Measurements from ENCODE around the gene PSG7. TPM values are rescaled to one million over a fixed set of nuclear protein-coding genes. Genes with fewer than 3 reads are reported as not detected.
"Not testable (repeated sequence)": the region's sequence is repeated elsewhere in the genome, so short reads cannot be mapped to it uniquely, and the experiment has no call there.

PSG7 gene
- total RNA-seq, 2 donors from 2014 or later: not detected

DNA sequence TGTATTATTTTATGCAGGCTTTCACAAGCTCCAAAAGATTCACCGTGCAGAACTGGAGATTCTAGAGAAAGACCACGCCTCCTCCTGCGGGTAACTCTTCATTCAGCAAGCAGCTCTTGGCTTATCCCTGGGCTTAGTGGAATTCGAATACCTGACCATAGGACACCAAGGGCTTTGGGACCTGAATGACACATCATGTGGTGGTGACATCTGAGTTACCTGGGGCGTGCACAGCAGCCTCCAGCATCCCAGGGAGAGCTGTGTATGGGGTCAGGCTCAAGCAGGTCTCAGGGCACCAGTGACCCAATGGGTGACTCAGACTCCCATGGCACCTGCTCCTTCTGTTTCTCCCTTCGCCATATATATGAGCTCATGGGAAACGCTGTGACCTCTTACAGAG, 46.6 kb downstream of the PSG7 start:
- not testable (repeated sequence) for H3K36me3 Mint-ChIP-seq (ENCODE audit: low read depth); H3K27me3 ChIP-seq (ENCODE audit: control insufficient read depth, insufficient read depth, low read length, poor library complexity, severe bottlenecking); H3K27me3 Mint-ChIP-seq (ENCODE audit: insufficient read depth); H3K36me3 ChIP-seq (ENCODE audit: control insufficient read depth, insufficient read depth, low read length); H3K4me1 ChIP-seq (ENCODE audit: control insufficient read depth, insufficient read depth, low read length); H3K4me3 ChIP-seq (ENCODE audit: low read length); H3K9ac ChIP-seq (ENCODE audit: extremely low read depth, low read length, poor library complexity, severe bottlenecking); H3K9me3 ChIP-seq (ENCODE audit: control insufficient read depth, low read length); H3K27ac ChIP-seq (ENCODE audit: low read depth, low read length); H3K4me1 Mint-ChIP-seq; DNase-seq; H3K4me3 Mint-ChIP-seq; H3K27ac Mint-ChIP-seq
- WGBS, 2 experiments (ENCODE audit: insufficient coverage in 1 of 2, insufficient read length in 1 of 2): 66 to 78% methylated on average over 2 to 7 of the region's 7 CpGs
- peaks cover 81% of the 10 kb centered on the region for H3K9me3 Mint-ChIP-seq

DNA sequence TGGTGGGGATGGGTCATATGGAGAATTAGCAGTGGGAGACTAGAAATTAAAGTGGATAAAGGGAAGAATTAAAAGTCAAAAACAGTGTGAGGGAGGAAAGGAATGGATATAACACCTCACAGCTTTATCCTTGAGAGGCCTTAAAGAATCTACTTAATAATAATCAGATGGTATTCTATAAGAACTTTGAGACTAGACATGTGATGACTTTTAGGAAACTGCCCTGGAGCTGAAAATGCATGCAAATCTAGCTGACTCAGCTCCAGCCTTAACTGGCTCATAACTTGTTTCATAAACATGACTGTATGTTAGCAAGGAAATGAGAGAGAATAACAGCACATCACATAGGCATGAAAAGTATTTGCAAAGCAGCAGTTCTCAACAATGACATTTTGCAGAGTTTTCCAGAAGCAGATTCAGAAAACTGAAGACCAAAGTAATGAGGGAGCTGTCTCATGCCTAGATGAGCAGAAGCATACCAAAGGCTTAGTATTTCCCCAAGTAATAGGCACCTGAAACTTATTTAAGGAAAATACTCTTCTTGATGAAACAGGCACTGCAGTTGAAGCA, 49.0 kb downstream of the PSG7 start:
- H3K4me1 Mint-ChIP-seq; H3K4me1 ChIP-seq (ENCODE audit: control insufficient read depth, insufficient read depth, low read length); H3K36me3 Mint-ChIP-seq (ENCODE audit: low read depth); H3K27me3 Mint-ChIP-seq (ENCODE audit: insufficient read depth); H3K27ac Mint-ChIP-seq; H3K9ac ChIP-seq (ENCODE audit: extremely low read depth, low read length, poor library complexity, severe bottlenecking); H3K9me3 ChIP-seq (ENCODE audit: control insufficient read depth, low read length); H3K4me3 ChIP-seq (ENCODE audit: low read length); H3K27ac ChIP-seq (ENCODE audit: low read depth, low read length); H3K4me3 Mint-ChIP-seq; H3K36me3 ChIP-seq (ENCODE audit: control insufficient read depth, insufficient read depth, low read length); DNase-seq; H3K27me3 ChIP-seq (ENCODE audit: control insufficient read depth, insufficient read depth, low read length, poor library complexity, severe bottlenecking): not testable (repeated sequence)
- peaks cover 87% of the 10 kb centered on the region for H3K9me3 Mint-ChIP-seq

GRCh38 chr19:42882730-42883129, 54.3 kb downstream of the PSG7 start:
- not testable (repeated sequence) for DNase-seq; H3K27ac Mint-ChIP-seq; H3K36me3 Mint-ChIP-seq (ENCODE audit: low read depth); H3K9ac ChIP-seq (ENCODE audit: extremely low read depth, low read length, poor library complexity, severe bottlenecking); H3K4me3 ChIP-seq (ENCODE audit: low read length); H3K27me3 ChIP-seq (ENCODE audit: control insufficient read depth, insufficient read depth, low read length, poor library complexity, severe bottlenecking); H3K4me1 Mint-ChIP-seq; H3K4me1 ChIP-seq (ENCODE audit: control insufficient read depth, insufficient read depth, low read length); H3K27me3 Mint-ChIP-seq (ENCODE audit: insufficient read depth); H3K27ac ChIP-seq (ENCODE audit: low read depth, low read length); H3K9me3 ChIP-seq (ENCODE audit: control insufficient read depth, low read length); H3K4me3 Mint-ChIP-seq; H3K36me3 ChIP-seq (ENCODE audit: control insufficient read depth, insufficient read depth, low read length)
- H3K9me3 Mint-ChIP-seq: peaks cover 95% of the 10 kb centered on the region
- WGBS, 2 experiments (ENCODE audit: insufficient coverage in 1 of 2, insufficient read length in 1 of 2): 80 to 90% methylated on average over 1 of the region's 2 CpGs

DNA sequence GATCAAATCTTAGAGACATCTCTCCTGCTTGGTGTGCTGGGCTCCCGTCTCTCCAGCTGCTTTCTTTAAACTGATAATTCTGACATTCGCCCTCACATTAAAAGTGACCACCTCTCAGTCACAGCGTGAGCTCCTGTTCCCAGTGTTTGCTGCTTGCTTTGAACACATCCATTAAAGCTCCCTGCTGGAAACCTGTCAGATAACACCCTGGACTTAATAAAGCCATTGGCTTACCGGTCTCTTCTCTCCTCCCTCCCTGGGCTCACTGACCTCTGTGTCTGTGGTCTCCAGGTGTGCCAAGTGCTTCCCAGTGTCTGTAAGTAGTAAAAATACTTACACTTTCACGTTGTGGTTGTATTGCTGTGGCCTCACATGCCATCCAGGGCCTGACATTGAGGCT, 55.0 kb downstream of the PSG7 start:
- H3K4me1 ChIP-seq (ENCODE audit: control insufficient read depth, insufficient read depth, low read length); H3K27me3 Mint-ChIP-seq (ENCODE audit: insufficient read depth); H3K36me3 ChIP-seq (ENCODE audit: control insufficient read depth, insufficient read depth, low read length); DNase-seq; H3K4me1 Mint-ChIP-seq; H3K27me3 ChIP-seq (ENCODE audit: control insufficient read depth, insufficient read depth, low read length, poor library complexity, severe bottlenecking); H3K27ac ChIP-seq (ENCODE audit: low read depth, low read length); H3K27ac Mint-ChIP-seq; H3K9ac ChIP-seq (ENCODE audit: extremely low read depth, low read length, poor library complexity, severe bottlenecking); H3K36me3 Mint-ChIP-seq (ENCODE audit: low read depth); H3K4me3 Mint-ChIP-seq; H3K4me3 ChIP-seq (ENCODE audit: low read length); H3K9me3 ChIP-seq (ENCODE audit: control insufficient read depth, low read length): not testable (repeated sequence)
- H3K9me3 Mint-ChIP-seq: peaks cover 96% of the 10 kb centered on the region
- WGBS, 2 experiments (ENCODE audit: insufficient coverage in 1 of 2, insufficient read length in 1 of 2): 66 to 77% methylated on average over 4 to 5 of the region's 5 CpGs

GRCh38 chr19:42881279-42881678, 55.7 kb downstream of the PSG7 start:
- WGBS, 2 experiments (ENCODE audit: insufficient coverage in 1 of 2, insufficient read length in 1 of 2): 60 to 78% methylated on average over 1 to 8 of the region's 8 CpGs
- H3K36me3 ChIP-seq (ENCODE audit: control insufficient read depth, insufficient read depth, low read length); H3K4me3 Mint-ChIP-seq; H3K27ac Mint-ChIP-seq; H3K4me3 ChIP-seq (ENCODE audit: low read length); H3K27me3 Mint-ChIP-seq (ENCODE audit: insufficient read depth); H3K4me1 Mint-ChIP-seq; H3K27ac ChIP-seq (ENCODE audit: low read depth, low read length); H3K4me1 ChIP-seq (ENCODE audit: control insufficient read depth, insufficient read depth, low read length); H3K27me3 ChIP-seq (ENCODE audit: control insufficient read depth, insufficient read depth, low read length, poor library complexity, severe bottlenecking); H3K9me3 ChIP-seq (ENCODE audit: control insufficient read depth, low read length); H3K36me3 Mint-ChIP-seq (ENCODE audit: low read depth); H3K9ac ChIP-seq (ENCODE audit: extremely low read depth, low read length, poor library complexity, severe bottlenecking): not testable (repeated sequence)
- peak; percentile 28 for TF ChIP-seq CTCF (conservative IDR thresholded peaks at IDR 0.05)
- DNase-seq: peak; percentile 39
- peaks cover 97% of the 10 kb centered on the region for H3K9me3 Mint-ChIP-seq

GRCh38 chr19:42880621-42881020, 56.4 kb downstream of the PSG7 start:
- not testable (repeated sequence) for H3K4me3 Mint-ChIP-seq; H3K4me3 ChIP-seq (ENCODE audit: low read length); H3K27me3 ChIP-seq (ENCODE audit: control insufficient read depth, insufficient read depth, low read length, poor library complexity, severe bottlenecking); H3K27ac ChIP-seq (ENCODE audit: low read depth, low read length); H3K27ac Mint-ChIP-seq; H3K9ac ChIP-seq (ENCODE audit: extremely low read depth, low read length, poor library complexity, severe bottlenecking); H3K27me3 Mint-ChIP-seq (ENCODE audit: insufficient read depth); H3K36me3 ChIP-seq (ENCODE audit: control insufficient read depth, insufficient read depth, low read length); H3K4me1 ChIP-seq (ENCODE audit: control insufficient read depth, insufficient read depth, low read length); H3K9me3 ChIP-seq (ENCODE audit: control insufficient read depth, low read length); DNase-seq; H3K36me3 Mint-ChIP-seq (ENCODE audit: low read depth); H3K4me1 Mint-ChIP-seq
- peaks cover 97% of the 10 kb centered on the region for H3K9me3 Mint-ChIP-seq
- 91 to 100% methylated on average over 1 to 8 of the region's 9 CpGs for WGBS, 2 experiments (ENCODE audit: insufficient coverage in 1 of 2, insufficient read length in 1 of 2)
